Measurements from ENCODE around the gene CTSC.

DNA sequence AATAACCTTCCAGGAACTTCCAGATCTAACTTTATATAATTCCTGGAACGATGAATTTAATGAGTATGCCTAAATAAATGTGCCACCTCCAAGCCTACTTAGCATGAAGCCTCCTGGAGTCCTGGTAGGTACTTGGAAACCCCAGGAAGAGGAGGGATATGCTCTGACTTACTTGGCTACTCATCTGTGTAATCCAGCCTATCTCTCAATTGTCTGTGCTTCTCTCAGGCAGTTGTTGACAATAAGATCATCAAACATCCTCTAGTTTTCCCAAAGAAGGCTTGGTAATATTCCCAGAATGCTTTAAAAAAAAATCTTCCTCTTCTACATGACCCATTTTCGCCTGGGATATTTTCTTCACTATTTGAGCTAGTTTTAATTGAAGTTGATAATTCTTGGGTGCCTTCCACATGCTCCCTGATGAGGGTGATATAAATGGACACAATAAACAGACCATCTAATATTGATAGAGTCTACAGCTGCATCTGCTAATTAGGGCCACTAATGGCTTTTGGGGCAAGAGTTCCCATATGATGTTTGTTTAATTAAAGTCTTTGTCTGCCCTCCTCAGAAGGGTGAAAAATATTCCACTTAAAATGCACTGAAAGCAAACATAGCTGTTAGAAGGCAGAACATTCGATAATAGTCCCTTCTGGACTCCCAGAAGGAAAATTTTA lies 86.8 kb downstream of the CTSC start:
- TF ChIP-seq, protein P1, sequence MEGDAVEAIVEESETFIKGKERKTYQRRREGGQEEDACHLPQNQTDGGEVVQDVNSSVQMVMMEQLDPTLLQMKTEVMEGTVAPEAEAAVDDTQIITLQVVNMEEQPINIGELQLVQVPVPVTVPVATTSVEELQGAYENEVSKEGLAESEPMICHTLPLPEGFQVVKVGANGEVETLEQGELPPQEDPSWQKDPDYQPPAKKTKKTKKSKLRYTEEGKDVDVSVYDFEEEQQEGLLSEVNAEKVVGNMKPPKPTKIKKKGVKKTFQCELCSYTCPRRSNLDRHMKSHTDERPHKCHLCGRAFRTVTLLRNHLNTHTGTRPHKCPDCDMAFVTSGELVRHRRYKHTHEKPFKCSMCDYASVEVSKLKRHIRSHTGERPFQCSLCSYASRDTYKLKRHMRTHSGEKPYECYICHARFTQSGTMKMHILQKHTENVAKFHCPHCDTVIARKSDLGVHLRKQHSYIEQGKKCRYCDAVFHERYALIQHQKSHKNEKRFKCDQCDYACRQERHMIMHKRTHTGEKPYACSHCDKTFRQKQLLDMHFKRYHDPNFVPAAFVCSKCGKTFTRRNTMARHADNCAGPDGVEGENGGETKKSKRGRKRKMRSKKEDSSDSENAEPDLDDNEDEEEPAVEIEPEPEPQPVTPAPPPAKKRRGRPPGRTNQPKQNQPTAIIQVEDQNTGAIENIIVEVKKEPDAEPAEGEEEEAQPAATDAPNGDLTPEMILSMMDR (conservative IDR thresholded peaks at IDR 0.05): no peak
- TF ChIP-seq ZFX (IDR thresholded peaks at IDR 0.05): no peak
